Esophagus squamous epithelium (tissue), 4 donors: ENCODE measurements around the gene PRRT1B.

ENCODE experiments used
- CTCF ChIP-seq, 6 experiments: fragments of 450-650 bp in 4 of 6; fragments of 200-600 bp in 2 of 6; sonication (generic) in 2 of 6; IDR thresholded peaks; one replicate each; pipeline ENCODE4 v1.5.1; 2016 to 2019; ENCODE audit warnings: antibody characterized with exemption in 6 of 6, mild to moderate bottlenecking in 4 of 6, moderate library complexity in 4 of 6
- POLR2A ChIP-seq, 4 donors: fragments of 450-650 bp; IDR thresholded peaks; one replicate each; pipeline ENCODE4 v1.6.1; 2017; ENCODE audit warnings: antibody characterized with exemption in 4 of 4, mild to moderate bottlenecking in 4 of 4, moderate library complexity in 3 of 4

DNA sequence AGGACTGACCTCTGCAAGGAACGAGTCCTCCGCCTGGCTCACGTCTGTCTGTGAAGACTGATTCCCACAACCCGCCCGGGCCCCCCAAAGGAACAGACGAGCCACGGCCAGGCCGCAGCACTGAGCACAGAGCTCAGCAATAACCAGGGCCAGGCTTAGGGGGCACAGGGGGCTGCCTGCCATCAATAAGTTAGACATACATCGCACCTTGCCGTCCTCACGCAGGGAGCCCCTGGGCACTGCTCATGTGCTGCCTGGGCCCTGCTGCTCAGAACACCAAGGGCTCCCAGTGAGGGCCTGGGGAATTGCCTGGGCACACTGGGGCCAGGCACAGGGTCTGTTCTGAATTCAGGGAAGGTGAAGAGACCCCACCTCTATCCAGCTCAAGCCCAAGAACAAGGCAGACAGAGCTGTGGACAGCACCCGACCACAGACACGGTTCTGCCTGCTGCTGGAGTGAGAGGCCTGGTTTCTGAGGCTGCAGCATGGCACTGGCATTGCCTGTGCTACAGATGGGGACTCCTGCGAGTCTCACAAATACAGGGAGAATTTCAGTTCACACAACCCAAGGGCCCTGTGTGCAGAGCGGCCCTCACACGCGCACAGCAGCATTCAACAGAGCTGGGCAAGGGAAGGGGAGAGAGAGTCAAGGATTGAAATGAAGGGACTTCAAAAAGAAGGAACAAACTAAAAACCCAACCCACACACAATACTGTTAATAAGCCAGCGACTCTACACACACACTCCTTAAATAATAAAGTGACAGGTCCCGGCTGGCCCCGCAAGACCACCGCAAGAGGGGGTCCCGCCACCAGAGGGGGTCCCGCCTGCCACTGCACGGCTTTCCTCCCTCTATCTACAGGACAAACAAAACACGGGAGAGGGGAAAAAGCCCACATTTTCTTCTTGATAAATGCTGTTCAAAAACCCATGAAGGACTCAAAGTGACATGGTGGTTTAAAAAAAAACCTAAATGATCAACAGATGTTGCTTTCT, 32.0 kb downstream of the PRRT1B start:
- TF ChIP-seq CTCF (IDR thresholded peaks at IDR 0.05), result no peak
- no peak for TF ChIP-seq POLR2A (IDR thresholded peaks at IDR 0.05)
